Stimulated activated CD4-positive, alpha-beta T cell treated with anti-CD3 and anti-CD28 coated beads, Interleukin-12 subunit alpha, Interleukin-12 subunit beta, amount 100 ng/mL, for 48 hours (primary cell): Measurements from ENCODE around the gene TP53INP2.
"Not testable (repeated sequence)": the region's sequence is repeated elsewhere in the genome, so short reads cannot be mapped to it uniquely, and the experiment has no call there.

Source experiments
- DNase-seq, 3 donors: peaks; one replicate each; pipeline ENCODE4 v3.0.0-alpha.2; 2020; ENCODE audit warnings: low read depth in 2 of 3, low spot score in 1 of 3

TP53INP2 gene

DNA sequence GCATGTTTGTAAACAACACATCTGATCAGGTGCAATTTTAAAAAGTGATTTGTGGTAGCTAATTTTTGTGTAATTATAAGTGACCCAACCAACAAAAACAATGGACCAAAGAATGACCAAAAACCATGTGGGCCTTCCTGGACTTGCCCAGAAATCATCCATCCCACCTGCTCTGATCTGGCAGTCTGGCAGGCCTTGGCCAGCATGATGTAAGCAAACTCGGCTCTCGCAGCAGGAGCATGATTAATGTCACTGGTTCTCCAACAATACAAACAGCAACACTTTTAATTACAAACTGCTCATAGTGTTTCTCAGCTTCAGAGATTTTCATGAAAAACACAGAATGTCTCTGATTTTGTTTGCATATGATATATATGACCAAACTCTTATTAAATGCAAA, 16.1 kb downstream of the TP53INP2 start:
- no peak for DNase-seq

GRCh38 chr20:34722560-34722959, 18.4 kb downstream of the TP53INP2 start:
- not testable (repeated sequence) for DNase-seq

- DNase-seq = no peak
Observed at GRCh38 chr20:34724172-34724571, 20.0 kb downstream of the TP53INP2 start.

- no peak for DNase-seq
Observed at GRCh38 chr20:34729416-34729815, 25.3 kb downstream of the TP53INP2 start.

- no peak for DNase-seq
Observed at GRCh38 chr20:34732523-34732922, 28.4 kb downstream of the TP53INP2 start.

- no peak for DNase-seq
Observed at GRCh38 chr20:34736106-34736735, 32.1 kb downstream of the TP53INP2 start.

GRCh38 chr20:34743039-34743438, 38.9 kb downstream of the TP53INP2 start:
- no peak for DNase-seq

DNA sequence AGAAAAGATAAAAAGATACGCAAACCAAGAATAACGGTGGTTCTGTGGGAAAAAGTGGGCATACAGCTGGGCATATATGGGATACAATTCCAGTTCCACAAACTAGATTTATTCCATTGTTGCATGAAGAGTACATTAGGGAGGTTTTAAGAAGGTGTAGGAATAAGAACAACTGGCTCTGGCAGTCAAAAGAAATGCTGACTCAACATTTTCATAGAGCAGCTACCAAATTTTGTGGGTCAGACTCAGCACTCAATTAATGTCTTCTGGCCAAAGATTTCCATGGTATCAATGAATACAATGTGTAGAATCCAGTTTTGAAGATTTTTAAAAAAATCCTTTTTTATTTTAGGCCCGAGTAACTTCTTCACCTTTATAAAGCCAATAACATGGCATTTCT, 40.2 kb downstream of the TP53INP2 start:
- DNase-seq = no peak

GRCh38 chr20:34744847-34745246, 40.7 kb downstream of the TP53INP2 start:
- no peak for DNase-seq

- no peak for DNase-seq
Observed at GRCh38 chr20:34746674-34747073, 42.5 kb downstream of the TP53INP2 start.

- DNase-seq = no peak
Observed at GRCh38 chr20:34747479-34747878, 43.3 kb downstream of the TP53INP2 start.

- DNase-seq = no peak
Observed at GRCh38 chr20:34748709-34749108, 44.6 kb downstream of the TP53INP2 start.

- no peak for DNase-seq
Observed at GRCh38 chr20:34750484-34750883, 46.3 kb downstream of the TP53INP2 start.

GRCh38 chr20:34751453-34751852, 47.3 kb downstream of the TP53INP2 start:
- no peak for DNase-seq

DNA sequence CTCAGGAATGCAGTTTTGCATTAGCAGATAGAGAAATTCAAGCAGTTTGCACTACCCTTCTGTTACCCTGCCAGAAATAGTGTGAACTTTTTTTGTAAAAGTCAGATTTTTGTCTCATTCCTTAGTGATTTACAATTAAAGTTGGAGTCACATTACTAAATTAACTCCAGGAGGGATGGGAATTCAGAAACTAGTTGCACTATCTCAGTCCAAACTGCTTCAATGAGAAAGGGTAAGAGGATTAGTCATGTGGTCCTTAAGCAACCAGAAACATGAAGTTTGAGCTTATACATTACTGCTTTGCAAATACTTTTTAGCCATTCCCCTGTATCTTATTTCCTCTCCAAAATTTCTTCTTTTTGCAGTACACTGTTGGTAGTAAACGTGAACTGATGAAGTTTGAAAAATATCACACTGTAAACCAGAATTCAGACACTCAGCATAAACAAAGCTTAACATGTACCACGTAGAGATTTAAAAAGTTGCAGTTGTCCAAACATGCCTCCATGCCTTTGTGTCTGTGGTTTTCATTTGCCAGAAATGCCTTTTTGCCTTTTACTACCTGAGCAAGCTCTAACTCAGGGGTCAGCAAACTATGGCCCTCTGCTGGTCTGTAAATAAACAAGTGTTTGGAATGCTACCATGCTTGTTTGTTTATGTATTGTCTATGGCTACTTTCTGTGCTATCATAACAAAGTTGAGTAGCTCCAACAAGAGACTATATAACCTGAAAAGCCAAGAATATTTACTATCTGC, 49.7 kb downstream of the TP53INP2 start:
- DNase-seq = no peak

DNA sequence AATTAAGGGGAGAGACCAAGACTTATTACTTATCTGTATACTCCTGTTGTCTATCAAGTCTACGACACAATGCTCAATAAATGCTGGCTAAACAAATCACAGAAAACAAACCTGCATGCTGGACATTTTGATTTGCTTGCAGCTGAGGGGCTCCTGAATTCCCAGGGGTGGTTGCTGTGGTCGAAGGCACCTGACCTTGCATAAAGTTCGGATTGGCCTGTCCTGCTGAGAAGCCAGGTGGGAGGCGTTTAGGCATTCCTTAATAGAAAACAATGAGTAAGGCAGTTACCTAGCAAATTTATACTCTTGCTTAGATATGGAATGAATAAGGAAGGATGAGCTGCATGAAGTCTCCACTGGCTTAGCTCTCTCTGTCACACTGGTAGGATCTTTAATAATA, 50.5 kb downstream of the TP53INP2 start:
- no peak for DNase-seq

DNA sequence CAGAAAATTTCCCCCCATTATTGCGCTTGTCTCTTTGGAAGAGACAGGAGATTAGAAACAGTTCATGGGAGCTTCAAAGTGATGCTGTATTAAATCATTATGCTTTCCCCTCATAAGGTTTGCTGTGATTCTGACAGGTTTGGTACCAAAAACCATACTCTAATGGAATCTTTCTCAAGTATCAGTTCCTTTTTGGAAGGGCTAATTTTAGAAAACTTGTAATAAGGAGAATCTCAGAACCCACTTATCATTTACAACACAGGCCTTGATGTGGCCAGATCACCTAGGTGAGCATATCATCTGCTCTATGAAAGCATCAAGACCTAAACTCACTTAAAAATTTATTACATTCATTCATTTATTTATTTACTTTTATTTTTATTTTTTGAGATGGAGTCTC, 51.2 kb downstream of the TP53INP2 start:
- no peak for DNase-seq

- no peak for DNase-seq
Observed at GRCh38 chr20:34762031-34762555, 57.9 kb downstream of the TP53INP2 start.
